Measurements from ENCODE around the gene ALOX15. TPM values are rescaled to one million over a fixed set of nuclear protein-coding genes. Genes with fewer than 3 reads are reported as not detected.

Gene ALOX15
- polyA plus RNA-seq, 1 donor from 2014 or later, result 0.12 TPM

- peaks cover 10% of the 10 kb centered on the region for H3K27me3 ChIP-seq (ENCODE audit: insufficient read depth, low read depth, low read length)
- no peaks in the 10 kb centered on the region for H4K20me1 ChIP-seq (ENCODE audit: insufficient read depth)
- H3K9me2 ChIP-seq (ENCODE audit: insufficient read depth, low read length), result no peaks in the 10 kb centered on the region
- no peaks in the 10 kb centered on the region for H3K9me3 ChIP-seq (ENCODE audit: low read length)
- no peaks in the 10 kb centered on the region for H3K36me3 ChIP-seq (ENCODE audit: insufficient read depth, low read length)
- no peak overlapping the region for H3K4me2 ChIP-seq (ENCODE audit: low read length)
- H2AFZ ChIP-seq (ENCODE audit: low read depth, low read length), result no peak overlapping the region
- TF ChIP-seq REST (IDR thresholded peaks at IDR 0.05; ENCODE audit: borderline replicate concordance) (no peak), CTCF (IDR thresholded peaks at IDR 0.05; ENCODE audit: poor library complexity, severe bottlenecking) (no peak), EZH2 (IDR thresholded peaks at IDR 0.05; ENCODE audit: borderline replicate concordance, insufficient read depth, low read length, poor library complexity, severe bottlenecking) (no peak), RAD21 (conservative IDR thresholded peaks at IDR 0.05) (no peak), TAF1 (IDR thresholded peaks at IDR 0.05; ENCODE audit: low read depth) (no peak), POLR2AphosphoS5 (IDR thresholded peaks at IDR 0.05) (no peak), SMC3 (conservative IDR thresholded peaks at IDR 0.05; ENCODE audit: poor library complexity) (no peak), EP300 (conservative IDR thresholded peaks at IDR 0.05; ENCODE audit: poor library complexity, severe bottlenecking) (no peak), MXI1 (conservative IDR thresholded peaks at IDR 0.05; ENCODE audit: poor library complexity, severe bottlenecking) (no peak)
- H3K9ac ChIP-seq (ENCODE audit: low read length), result no peak overlapping the region
- H3F3A ChIP-seq (ENCODE audit: insufficient read depth, low read length, poor library complexity, severe bottlenecking), result no peaks in the 10 kb centered on the region
- no peak overlapping the region for H3K4me3 ChIP-seq (ENCODE audit: low read length)
- no peaks in the 10 kb centered on the region for H3K79me2 ChIP-seq (replicated peaks; ENCODE audit: insufficient read depth, low read length)
- no peak overlapping the region for H3K27ac ChIP-seq (ENCODE audit: low read length)
Observed at GRCh38 chr17:4631431-4631830, 10.0 kb downstream of the ALOX15 start.

- Histone ChIP-seq H3K36me3 (ENCODE audit: insufficient read depth, low read length) (no peaks in the 10 kb centered on the region), H3K9me3 (ENCODE audit: low read length) (no peaks in the 10 kb centered on the region)
- no peak for TF ChIP-seq CTCF (IDR thresholded peaks at IDR 0.05; ENCODE audit: poor library complexity, severe bottlenecking)
- TF ChIP-seq REST (IDR thresholded peaks at IDR 0.05; ENCODE audit: borderline replicate concordance), result no peak
- TF ChIP-seq RAD21 (conservative IDR thresholded peaks at IDR 0.05), result no peak
- TF ChIP-seq SMC3 (conservative IDR thresholded peaks at IDR 0.05; ENCODE audit: poor library complexity), result no peak
- TF ChIP-seq MXI1 (conservative IDR thresholded peaks at IDR 0.05; ENCODE audit: poor library complexity, severe bottlenecking), result no peak
- no peak for TF ChIP-seq EZH2 (IDR thresholded peaks at IDR 0.05; ENCODE audit: borderline replicate concordance, insufficient read depth, low read length, poor library complexity, severe bottlenecking)
- TF ChIP-seq POLR2AphosphoS5 (IDR thresholded peaks at IDR 0.05), result no peak
- no peak for TF ChIP-seq EP300 (conservative IDR thresholded peaks at IDR 0.05; ENCODE audit: poor library complexity, severe bottlenecking)
- TF ChIP-seq TAF1 (IDR thresholded peaks at IDR 0.05; ENCODE audit: low read depth), result no peak
Observed at GRCh38 chr17:4626734-4627256, 14.7 kb downstream of the ALOX15 start.

More at GRCh38 chr17:4626734-4627256, 14.7 kb downstream of the ALOX15 start:
- Histone ChIP-seq H3K9me2 (ENCODE audit: insufficient read depth, low read length) (no peaks in the 10 kb centered on the region), H3K4me2 (ENCODE audit: low read length) (no peak overlapping the region), H3K4me3 (ENCODE audit: low read length) (no peak overlapping the region), H3K79me2 (replicated peaks; ENCODE audit: insufficient read depth, low read length) (no peaks in the 10 kb centered on the region), H3K27ac (ENCODE audit: low read length) (no peak overlapping the region), H3K9ac (ENCODE audit: low read length) (no peak overlapping the region), H3F3A (ENCODE audit: insufficient read depth, low read length, poor library complexity, severe bottlenecking) (no peaks in the 10 kb centered on the region), H3K27me3 (ENCODE audit: insufficient read depth, low read depth, low read length) (no peaks in the 10 kb centered on the region), H2AFZ (ENCODE audit: low read depth, low read length) (no peak overlapping the region), H4K20me1 (ENCODE audit: insufficient read depth) (no peaks in the 10 kb centered on the region)

Measured in neural cell (in vitro differentiated cells).